ENCODE measurements around the gene TXNDC11.

The TXNDC11 gene

DNA sequence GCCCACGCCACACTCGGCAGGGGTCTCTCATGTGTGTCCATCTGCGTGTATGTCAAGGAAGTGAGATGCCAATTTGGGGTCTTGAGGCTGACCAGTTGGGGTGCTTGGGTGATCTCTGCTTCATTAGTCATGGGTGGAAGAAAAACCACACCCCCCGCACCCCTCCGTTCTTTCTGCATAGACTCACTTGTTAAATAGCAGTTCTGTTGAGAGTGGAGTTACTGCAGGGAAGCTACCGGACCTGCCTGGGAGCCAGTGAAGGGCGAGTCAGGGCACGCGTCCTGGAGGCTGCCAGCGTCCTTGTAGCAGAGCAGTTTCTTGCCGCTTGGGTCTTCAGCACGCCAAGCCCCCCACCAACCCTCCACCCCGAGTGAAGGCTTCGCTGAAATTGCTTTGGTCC lies 65.9 kb downstream of the TXNDC11 start:
- DNase-seq (ENCODE audit: low read depth in 1 of 2, low spot score in 1 of 2): no peak

DNA sequence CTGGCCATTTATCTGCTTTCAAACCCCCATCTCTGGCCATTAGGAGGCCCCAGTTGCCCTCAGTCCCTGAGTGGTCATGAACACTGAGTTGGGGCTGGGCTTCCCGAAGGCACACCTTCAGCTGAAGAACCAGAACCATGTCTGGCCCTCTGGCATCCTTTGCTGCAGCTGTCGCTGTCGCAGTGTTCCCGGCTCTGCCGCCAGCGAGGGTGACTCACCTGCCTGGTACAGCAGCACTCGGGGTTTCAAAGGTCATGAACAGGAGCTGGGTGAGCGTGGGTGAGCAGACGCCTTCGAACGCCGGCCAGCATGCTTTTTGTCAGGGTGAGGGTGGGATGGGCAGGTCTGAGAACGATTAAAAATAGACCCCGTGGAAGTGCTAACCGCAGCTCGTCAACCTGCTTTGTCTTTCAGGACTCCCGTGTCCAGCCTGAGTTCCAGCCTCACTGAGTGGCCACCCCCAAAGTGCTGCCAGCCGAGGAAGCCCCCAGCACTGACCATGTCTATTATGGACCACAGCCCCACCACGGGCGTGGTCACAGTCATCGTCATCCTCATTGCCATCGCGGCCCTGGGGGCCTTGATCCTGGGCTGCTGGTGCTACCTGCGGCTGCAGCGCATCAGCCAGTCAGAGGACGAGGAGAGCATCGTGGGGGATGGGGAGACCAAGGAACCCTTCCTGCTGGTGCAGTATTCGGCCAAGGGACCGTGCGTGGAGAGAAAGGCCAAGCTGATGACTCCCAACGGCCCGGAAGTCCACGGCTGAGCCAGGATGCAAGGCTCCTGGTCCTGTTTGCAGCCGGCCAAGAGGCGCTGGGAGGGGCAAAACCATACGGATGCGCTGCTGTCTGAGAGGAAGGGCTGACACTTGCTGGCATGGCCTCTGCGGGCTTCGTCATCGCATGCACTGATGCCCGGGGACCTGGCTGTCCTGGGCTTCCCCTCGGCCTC lies 66.8 kb downstream of the TXNDC11 start:
- DNase-seq (ENCODE audit: low read depth in 1 of 2, low spot score in 1 of 2): peak in 1 of 2 donors; percentile 33

DNA sequence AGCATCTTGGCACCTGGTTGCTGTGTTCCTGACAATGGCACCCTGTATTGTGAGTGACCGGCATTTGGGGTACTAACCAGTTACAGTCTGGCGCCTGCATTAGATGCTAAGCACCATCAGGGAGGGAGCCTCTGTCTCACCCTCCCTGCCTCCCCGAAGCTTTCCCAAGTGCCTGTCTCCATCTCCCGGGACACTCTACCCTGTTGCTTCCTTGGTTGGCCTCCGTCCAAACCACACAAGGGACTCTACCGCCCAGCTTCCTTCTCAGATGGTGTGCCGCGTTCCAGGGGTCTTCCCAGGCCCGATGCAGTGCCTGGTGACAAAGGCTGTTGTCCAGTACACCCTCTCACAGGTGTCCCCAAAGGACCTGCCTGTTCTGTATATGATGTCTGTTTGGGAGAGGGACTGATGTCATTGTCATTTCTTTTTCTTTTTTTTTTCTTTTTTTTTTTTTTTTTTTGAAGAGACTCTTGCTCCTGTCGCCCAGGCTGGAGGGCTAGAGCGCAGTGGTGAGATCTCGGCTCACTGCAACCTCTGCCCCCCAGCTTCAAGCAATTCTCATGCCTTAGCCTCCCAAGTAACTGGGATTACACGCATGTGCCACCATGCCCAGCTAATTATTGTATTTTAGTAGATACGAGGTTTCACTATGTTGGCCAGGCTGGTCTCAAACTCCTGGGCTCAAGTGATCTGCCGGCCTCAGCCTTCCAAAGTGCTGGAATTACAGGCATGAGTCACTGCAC lies 67.7 kb downstream of the TXNDC11 start:
- DNase-seq (ENCODE audit: low read depth in 1 of 2, low spot score in 1 of 2): no peak

DNA sequence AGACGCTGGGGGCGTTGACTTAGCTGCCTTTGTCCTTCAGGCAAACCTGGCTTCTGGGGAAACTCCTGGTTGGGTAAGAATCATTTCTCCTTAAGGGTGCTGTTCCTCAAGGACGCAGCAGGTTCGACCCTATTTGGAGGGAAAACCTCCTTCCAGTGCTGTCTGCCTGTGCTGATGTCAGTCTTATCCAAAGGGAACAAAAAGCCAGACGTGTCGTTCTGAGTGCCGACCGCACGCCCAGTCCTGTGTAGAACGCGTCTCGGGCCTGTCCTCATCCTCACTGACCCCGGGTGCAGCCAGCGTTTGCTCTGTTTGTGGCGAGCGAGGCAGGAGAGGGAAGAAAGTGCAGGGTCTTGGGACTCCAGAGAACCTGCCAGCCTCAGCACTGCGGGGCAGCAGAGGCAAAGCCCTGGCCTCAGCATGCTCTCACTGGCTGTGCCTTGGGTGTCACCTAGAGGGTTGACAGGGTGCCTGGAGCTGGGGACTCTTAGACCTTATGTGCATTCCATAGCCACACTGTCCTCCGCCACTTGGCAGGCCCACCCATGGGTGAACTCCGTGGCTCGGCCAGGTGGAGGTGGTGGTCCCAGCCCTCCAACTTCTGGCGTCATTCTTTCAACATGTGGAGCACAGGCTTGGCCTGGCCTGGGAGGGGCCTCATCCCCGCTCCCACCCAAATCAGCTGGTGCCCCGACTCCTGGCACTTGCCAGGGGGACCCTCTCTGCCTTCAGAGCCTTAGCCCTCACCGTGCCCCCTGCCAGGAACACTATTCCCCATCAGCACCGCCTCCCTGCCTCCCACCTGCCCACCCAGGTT lies 68.4 kb downstream of the TXNDC11 start:
- no peak for DNase-seq (ENCODE audit: low read depth in 1 of 2, low spot score in 1 of 2)

DNA sequence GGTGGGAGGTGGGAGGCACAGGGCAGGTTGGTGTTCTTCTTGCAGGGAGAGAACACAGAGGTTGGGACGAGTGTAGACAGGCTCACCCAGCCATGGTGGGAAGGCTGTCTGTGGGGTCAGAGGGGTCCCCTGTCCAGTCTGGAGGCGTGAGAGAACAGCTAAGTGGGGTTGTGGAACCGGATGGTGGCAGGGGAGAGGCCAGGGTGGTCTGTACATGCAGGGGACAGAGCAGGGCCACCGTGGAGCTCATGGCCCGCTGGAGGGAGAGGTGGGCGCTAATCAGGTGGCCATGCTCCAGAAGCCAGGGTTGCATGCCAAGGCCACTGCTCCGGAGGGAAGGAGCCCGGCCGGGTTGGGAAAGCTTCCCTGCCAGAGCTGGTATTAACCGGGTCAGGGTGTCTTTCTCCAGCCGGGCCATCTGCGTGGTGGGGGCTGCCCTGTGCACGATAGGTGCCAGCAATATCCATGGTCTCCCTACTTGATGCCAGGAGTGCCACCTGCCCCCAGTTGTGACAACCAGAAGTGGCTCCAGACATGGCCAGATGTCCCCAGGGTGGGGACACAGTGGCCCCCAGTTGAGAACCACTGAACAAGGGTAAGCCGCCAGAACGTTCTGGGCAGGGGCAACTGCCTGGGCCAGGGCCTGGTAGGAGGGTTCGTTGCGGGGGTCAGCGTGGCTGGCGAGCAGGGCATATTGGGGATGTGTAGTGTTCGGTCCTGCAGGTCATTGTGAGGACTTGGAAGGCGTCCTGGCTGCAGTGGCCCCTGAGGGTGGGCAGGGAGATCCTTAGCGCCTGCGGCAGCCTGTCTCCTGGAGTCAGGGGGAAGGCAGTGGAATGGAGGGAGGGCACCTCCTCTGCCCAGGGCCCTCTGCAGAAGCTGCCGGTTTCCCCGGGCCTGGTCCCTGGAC lies 69.3 kb downstream of the TXNDC11 start:
- DNase-seq (ENCODE audit: low read depth in 1 of 2, low spot score in 1 of 2): no peak

DNA sequence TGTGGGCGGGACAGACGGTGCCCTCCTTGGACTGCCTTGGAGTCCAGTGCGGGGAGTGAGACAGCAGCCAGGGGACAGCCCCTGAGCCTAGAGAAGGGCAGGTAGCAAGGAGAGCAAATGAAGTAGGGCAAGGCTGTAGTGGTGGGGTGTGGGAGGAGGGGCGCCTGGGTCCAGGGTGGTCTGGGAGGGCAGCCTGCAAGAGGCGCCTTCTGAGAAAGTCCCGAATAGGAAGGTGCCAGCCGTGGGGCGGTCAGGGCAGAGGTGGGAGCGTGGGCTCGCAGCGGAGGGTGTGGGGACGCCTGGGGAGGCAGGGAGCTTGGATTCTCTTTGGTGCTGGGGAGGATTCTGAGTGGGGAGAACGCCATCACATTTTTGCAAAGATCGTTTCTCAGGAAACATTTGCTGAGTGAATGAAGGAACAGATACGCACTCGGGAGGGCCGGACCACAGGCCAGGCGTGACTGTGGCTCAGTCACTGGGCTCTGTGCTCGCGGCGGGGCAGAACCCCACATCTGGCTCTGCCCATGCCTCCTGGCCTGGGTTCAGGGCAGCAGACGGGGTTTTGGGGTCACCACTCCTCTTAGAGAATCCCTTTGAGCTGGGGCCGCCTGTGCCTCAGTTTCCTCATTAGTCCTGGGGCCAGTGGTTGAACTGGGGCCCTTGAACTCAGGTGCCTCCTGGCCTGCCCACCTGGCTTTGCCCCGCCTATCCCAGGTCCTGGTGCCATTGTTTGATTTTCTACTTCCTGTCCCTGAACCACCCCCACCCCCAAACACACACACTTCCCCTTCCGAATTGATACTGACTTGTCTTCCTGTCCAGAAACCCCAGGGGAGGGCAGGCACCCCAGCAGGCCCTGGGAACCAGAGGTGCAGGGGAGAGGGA lies 70.2 kb downstream of the TXNDC11 start:
- no peak for DNase-seq (ENCODE audit: low read depth in 1 of 2, low spot score in 1 of 2)

DNA sequence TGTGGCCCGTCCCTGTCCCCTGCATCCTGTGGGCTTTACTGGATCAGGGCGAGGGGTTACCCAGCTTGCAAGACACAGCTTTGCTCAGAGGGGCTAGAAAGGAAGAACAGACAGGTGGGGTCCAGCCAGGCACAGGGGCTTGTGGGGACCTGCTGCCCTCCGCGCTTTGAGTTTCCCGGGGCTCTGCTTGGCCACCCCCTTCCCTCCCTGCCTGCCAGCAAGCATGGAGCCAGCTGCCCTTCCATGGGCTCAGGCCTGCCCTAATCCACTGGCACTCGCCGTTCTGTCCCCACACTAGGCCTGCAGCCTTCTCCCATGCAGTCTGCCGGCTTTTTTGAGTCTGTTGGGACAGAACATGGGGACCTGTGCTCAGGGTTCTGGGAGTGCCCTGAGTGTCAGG lies 71.0 kb downstream of the TXNDC11 start:
- DNase-seq (ENCODE audit: low read depth in 1 of 2, low spot score in 1 of 2): no peak

DNA sequence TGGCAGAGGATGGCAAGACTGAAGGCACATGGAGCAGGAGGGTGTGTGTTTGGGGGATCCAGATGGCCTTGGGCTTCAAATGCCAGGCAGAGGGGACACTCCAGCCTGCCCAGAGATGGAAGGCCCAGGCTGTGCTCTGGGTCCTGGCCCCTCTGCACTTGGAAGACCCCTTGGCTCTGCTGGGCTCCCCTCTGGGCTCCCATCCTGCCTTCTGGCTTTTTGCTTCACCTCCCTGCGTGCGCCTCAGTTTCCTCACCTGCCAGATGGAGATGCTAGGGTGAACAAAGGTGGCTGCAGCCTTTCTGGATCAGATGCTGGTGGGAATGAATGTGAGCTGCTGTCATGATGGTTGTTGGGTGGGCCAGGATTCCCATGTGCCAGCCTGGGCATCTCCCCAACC lies 71.4 kb downstream of the TXNDC11 start:
- DNase-seq (ENCODE audit: low read depth in 1 of 2, low spot score in 1 of 2): no peak

DNA sequence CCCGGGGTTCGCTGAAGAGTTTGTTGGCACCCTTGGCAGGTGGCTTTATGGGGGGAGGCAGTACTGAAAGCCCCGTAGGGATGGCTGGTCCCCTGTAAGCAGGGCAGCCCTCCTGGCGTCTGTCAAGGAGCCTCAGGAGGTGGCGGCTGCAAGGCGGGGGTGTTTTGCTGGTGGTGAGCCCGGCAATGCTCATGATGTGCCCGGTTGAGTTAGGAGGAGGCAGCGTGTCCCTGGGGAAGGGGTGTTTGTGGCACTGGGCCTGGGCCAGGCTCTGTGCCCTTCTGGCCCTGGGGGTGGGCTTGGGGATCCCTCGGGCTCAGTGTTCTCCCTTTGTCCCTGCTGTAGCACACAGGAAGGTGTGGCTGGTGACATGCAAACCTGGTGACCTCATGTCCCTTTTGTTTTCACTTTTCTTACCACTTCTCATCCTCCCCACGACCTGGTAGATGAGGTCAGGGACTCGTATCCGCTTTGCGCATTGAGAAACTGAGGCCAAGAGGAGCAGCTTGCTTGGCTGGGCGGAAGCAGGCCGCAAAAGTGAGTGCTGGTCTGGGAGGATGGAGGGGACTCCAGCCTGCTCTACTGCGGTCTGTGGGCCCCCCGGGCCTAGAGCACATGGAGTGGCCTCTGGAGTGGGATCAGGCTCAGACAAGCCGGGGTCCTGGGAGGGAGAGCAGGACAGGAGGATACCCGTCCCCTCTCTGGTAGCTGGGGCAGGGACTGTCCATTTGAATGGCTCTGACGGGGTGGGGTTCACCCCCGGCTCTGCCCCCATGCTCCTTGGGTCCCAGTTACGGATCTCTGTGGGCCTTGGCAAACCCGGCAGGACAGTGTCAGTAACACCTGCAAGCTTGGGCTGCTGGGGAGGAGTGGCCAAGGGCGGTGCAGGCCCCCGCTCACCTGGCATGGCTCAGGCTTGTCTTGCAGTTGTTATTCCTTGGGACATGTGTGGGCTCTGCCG lies 72.2 kb downstream of the TXNDC11 start:
- no peak for DNase-seq (ENCODE audit: low read depth in 1 of 2, low spot score in 1 of 2)

DNA sequence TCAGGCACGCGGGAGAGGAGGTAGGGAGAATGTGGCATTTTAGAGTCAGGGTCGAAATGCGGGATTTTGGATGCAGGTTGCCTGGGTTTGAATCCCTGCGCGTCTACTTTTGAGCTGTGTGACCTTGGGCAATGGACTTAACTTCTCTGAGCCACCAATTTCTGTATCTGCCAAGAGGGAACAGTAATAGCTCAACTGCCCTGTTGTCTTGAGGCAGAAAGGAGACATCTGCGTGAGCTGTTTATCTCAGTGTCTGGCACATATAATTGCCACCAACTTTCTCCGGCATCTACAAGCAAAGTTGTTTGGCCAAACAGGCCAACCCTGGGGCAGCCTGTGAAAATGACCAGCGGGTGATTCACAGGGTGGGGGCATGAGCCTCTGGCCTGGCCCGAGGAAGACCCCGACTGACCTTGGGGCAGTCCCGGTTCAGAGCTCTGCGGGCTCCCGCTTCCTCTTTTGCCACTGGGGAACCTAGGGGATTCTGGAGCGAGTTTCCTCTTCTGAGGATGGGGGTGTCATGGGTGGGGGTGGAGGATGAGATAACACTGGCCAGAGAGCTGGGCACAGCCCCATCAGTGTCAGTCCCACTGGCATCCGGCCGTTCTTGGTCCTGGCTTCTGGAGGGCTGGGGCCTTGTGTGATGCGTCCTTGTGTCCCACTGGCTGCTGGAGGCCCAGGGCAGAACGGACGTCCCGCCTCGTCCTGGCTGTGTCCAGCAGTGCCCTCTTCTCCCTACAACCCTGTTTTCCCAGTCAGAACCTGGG lies 73.1 kb downstream of the TXNDC11 start:
- no peak for DNase-seq (ENCODE audit: low read depth in 1 of 2, low spot score in 1 of 2)

DNA sequence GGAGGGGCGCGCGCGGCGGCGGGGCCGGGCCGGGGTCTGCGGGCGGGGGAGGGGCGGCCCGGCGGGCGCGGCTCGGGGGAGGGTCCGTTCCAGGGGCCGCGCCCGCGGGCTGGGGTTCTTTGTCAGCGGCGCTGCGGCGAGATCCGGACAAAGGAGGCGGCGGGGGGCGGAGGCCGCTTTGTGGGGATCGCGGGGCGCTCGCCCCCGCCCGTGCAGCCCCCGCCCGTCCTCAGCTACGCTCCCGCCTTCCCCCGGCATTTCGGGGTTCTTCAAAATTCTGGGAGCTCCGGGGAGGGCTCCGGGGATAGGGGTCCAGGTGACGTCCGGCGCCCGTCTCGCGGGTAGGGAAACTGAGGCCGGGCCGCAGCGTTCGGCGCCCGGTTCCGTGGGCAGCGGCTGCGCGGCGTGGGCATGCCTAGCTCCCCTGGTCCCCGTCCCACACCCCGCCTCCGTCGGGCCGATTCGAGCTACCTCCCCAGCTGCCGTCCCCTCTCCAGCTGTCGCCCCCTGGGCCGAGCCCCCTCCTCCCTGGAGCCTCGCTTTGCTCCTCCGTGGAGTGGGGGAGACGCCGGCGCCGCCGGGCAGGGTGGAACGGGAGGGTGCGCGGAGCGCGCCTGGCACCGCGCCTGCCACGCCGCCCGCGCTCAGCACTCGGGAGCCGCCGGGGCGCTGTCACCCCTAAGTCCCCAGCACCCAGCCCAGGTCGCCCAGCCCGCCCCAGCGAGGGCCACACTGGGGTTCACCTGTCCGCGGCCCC lies 73.9 kb downstream of the TXNDC11 start:
- no peak for DNase-seq (ENCODE audit: low read depth in 1 of 2, low spot score in 1 of 2)

DNA sequence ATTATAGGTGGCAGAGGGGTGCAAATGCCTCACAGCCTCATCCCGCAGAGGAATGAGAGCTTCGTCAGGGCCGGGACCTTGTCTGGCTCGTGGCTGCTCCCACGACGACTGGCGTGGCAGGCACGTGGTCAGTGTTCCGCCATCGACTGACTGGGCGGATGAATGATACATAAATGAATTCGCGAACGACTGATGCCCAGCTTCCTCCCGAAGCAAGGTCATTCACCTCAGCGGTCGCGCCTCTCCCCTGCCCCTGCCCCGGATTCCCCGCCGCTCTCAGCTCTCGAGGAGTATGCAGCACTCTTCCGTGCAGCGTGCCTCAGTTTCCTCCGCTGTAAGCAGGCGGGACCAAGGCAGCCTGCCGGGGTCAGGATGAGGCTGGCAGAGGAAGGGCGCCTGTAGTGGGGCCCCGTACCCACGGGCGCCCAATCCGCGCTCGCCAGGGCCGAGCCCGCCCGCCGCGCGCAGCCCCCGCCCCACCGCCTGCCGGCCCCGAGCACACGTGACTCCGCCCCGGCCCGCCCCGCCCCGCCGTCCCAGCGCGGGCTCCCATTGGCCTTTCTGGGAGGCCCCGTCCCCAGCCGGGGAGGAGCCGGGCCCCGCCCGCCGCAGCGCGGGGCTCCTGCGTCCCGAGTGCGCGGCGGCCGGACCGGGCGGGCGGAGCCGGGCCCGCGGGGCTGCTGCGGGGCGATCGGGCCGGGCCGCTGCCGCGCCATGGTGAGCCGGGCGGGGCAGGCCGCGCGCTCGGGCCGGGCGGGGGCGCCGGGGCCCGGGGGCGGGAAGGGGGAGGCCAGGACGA lies 74.6 kb downstream of the TXNDC11 start, which contains the start of gene SNN:
TSS of gene SNN (plus strand) at position 632 of the 799 bp plus-strand sequence. CDS start 7,605 bp downstream, outside the sequence.
- peak; percentile 64 to 81 for DNase-seq (ENCODE audit: low read depth in 1 of 2, low spot score in 1 of 2)

DNA sequence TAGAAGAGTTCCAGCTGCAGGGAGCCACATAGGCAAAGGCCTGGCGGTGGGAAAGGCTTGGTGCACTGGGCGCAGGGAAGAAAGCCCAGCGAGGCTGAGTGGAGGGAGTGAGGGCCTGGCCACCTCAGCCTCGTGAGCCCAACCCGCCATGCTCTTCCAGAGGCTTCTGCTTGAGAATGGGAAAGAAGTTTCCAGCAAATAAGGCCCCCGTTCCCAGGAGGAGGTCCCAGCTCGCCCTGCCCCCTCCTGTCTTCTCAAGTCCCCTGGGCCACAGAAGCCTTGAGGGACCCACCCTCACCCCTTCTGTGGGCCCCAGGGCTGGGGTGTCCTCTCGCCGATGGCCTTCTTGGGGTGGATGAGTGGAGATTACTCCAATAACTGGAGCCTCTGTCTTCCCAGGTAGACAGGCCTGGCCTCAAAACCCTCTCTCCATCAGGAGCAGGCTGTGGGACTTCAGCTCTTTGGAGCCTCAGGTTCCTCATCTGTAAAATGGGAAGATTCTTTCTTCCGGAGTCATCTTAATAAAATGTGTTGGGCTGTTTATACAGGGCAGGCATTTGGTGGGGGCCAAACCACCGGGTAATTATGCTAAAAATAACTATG lies 75.3 kb downstream of the TXNDC11 start:
- no peak for DNase-seq (ENCODE audit: low read depth in 1 of 2, low spot score in 1 of 2)

DNA sequence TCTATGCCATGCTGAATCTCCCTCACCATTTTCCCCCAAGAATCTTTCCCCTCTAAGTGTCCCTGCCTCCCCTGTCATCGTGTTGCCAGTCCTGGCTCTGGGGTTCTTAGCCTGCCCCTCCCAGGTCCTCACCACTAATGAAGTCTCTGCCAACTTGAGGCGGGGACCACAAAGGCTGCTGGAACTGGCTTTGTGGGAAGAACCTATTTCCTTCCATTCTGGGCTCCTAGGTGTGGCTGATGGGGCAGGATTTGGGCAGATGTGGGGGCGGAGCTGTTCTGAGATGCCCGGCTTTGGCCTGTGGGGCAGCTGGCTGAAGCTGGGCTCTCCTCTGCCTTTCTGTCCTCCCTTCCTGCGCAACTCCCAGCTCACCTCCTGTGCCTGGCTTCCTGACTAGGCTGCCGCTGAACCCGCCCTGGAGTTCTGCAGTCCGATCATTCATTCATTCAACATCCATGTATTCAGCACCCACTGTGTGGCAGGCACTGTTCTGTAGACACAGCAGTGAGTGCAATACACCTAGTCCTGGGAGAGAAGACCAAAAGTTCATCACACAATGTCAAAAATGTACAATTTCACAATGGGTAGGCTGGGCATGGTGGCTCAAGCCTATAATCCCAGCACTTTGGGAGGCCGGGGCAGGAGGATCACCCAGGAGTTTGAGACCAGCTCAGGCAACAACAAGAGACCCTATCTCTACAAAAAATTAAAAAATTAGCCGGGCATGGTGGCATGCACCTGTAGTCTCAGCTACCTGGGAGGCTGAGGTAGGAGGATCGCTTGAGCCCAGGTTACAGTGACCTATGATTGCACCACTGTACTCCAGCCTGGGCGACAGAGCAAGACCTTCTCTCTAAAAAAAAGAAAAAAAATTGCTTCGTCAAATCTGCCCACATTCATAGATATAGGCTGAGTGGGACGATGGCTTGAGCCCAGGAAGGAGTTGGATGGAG lies 76.3 kb downstream of the TXNDC11 start:
- DNase-seq (ENCODE audit: low read depth in 1 of 2, low spot score in 1 of 2): no peak
